IMR-90 (cell line): ENCODE results near the gene CHMP6. TPM values are rescaled to one million over a fixed set of nuclear protein-coding genes. Genes with fewer than 3 reads are reported as not detected.

Experiments
- ATAC-seq: fragments of 200-7000 bp; cut with Tn5 transposase; 2 replicates; pipeline ENCODE4 v1.9.1; 2020; ENCODE audit warnings: low read depth, mild to moderate bottlenecking, moderate library complexity
- BruUV-seq: library from RNA; stranded (reverse); fragments of 400-500 nt; replicated peaks from 2 replicates; lab custom pipeline; 2021; lab: Mats Ljungman, UMichigan
- CTCF ChIA-PET: fragments of 300-600 bp; formaldehyde crosslinking; extraction: SDS; loops from one replicate; lab custom pipeline; 2021; ENCODE audit warnings: antibody characterized with exemption; lab: Yijun Ruan, JAX
- POLR2A ChIA-PET: fragments of 300-600 bp; sonication (Branson Sonifier 250); formaldehyde crosslinking; loops from one replicate; lab custom pipeline; 2022; ENCODE audit warnings: antibody characterized with exemption; ENCODE audit not compliant: unreplicated experiment; lab: Charles Lee
- DNase-seq: peaks from one replicate; pipeline ENCODE4 v3.0.0; 2013
- H2AFZ ChIP-seq: replicated peaks from 2 replicates; pipeline ENCODE3; 2013; ENCODE audit warnings: low read length, mild to moderate bottlenecking; ENCODE audit not compliant: poor library complexity
- H2AK5ac ChIP-seq: 2 replicates; pipeline ENCODE4 v1.6.1; 2013; ENCODE audit warnings: low read depth, low read length, inconsistent platforms
- H2AK9ac ChIP-seq: replicated peaks from 2 replicates; pipeline ENCODE3; 2013; ENCODE audit warnings: mild to moderate bottlenecking, low read depth, low read length, moderate library complexity; ENCODE audit not compliant: poor library complexity
- H2BK120ac ChIP-seq: 2 replicates; pipeline ENCODE4 v1.6.1; 2013; ENCODE audit warnings: low read depth, low read length, inconsistent platforms
- H2BK15ac ChIP-seq: 3 replicates; pipeline ENCODE4 v1.6.1; 2013; ENCODE audit warnings: low read depth, low read length, inconsistent platforms
- H2BK20ac ChIP-seq: 2 replicates; pipeline ENCODE4 v1.6.1; 2013; ENCODE audit warnings: low read depth, mild to moderate bottlenecking, inconsistent platforms, low read length, moderate library complexity
- H2BK5ac ChIP-seq: 2 replicates; pipeline ENCODE4 v1.6.1; 2013; ENCODE audit warnings: mild to moderate bottlenecking, low read depth, low read length, inconsistent platforms; ENCODE audit not compliant: poor library complexity, severe bottlenecking
- H3K14ac ChIP-seq: replicated peaks from 2 replicates; pipeline ENCODE4 v1.6.1; 2013; ENCODE audit warnings: low read depth, low read length, inconsistent platforms
- H3K18ac ChIP-seq: 2 replicates; pipeline ENCODE4 v1.6.1; 2013; ENCODE audit warnings: low read depth, low read length, control low read depth
- H3K23ac ChIP-seq: 2 replicates; pipeline ENCODE4 v1.6.1; 2013; ENCODE audit warnings: low read depth, low read length, inconsistent platforms
- H3K27ac ChIP-seq: 2 replicates; pipeline ENCODE4 v1.5.1; 2013; ENCODE audit warnings: mild to moderate bottlenecking, control low read depth, low read length; ENCODE audit not compliant: insufficient read depth
- H3K27me3 ChIP-seq: 2 replicates; pipeline ENCODE4 v1.6.1; 2013; ENCODE audit warnings: low read length; ENCODE audit not compliant: control insufficient read depth, insufficient read depth
- H3K36me3 ChIP-seq: 2 replicates; pipeline ENCODE4 v1.6.1; 2013; ENCODE audit warnings: low read length, mixed read lengths; ENCODE audit not compliant: control insufficient read depth, insufficient read depth
- H3K4ac ChIP-seq: 2 replicates; pipeline ENCODE4 v1.6.1; 2013; ENCODE audit warnings: low read depth, low read length, inconsistent platforms
- H3K4me1 ChIP-seq: 2 replicates; pipeline ENCODE4 v1.6.1; 2013; ENCODE audit warnings: low read length, mixed read lengths; ENCODE audit not compliant: control insufficient read depth, insufficient read depth
- H3K4me2 ChIP-seq: 2 replicates; pipeline ENCODE4 v1.6.1; 2013; ENCODE audit warnings: low read depth, mild to moderate bottlenecking, control low read depth, low read length, moderate library complexity
- H3K4me3 ChIP-seq: 2 replicates; pipeline ENCODE4 v1.5.1; 2013; ENCODE audit warnings: low read depth, mild to moderate bottlenecking, control low read depth, low read length, moderate library complexity; ENCODE audit not compliant: insufficient read depth
- H3K56ac ChIP-seq: 2 replicates; pipeline ENCODE4 v1.6.1; 2013; ENCODE audit warnings: low read length, inconsistent platforms; ENCODE audit not compliant: insufficient read depth; ENCODE audit errors: extremely low read depth
- H3K79me1 ChIP-seq, 2 experiments: 2 replicates each; pipeline ENCODE4 v1.6.1; 2013; ENCODE audit warnings: low read length in 2 of 2, inconsistent platforms in 1 of 2, low read depth in 1 of 2
- H3K9ac ChIP-seq: 2 replicates; pipeline ENCODE4 v1.6.1; 2013; ENCODE audit warnings: low read depth, low read length, control low read depth
- H3K9me1 ChIP-seq: 2 replicates; pipeline ENCODE4 v1.6.1; 2013; ENCODE audit warnings: low read length, inconsistent platforms; ENCODE audit not compliant: insufficient read depth
- H3K9me3 ChIP-seq: 2 replicates; pipeline ENCODE4 v1.6.1; 2013; ENCODE audit warnings: low read length; ENCODE audit not compliant: control insufficient read depth, insufficient read depth
- H4K20me1 ChIP-seq: 2 replicates; pipeline ENCODE4 v1.6.1; 2013; ENCODE audit warnings: low read length, inconsistent platforms; ENCODE audit not compliant: insufficient read depth
- H4K5ac ChIP-seq: 2 replicates; pipeline ENCODE4 v1.6.1; 2013; ENCODE audit warnings: mild to moderate bottlenecking, low read depth, low read length, control low read depth
- H4K8ac ChIP-seq, 2 experiments: 2 replicates each; pipeline ENCODE4 v1.6.1; 2013; ENCODE audit warnings: low read depth in 2 of 2, low read length in 2 of 2, control low read depth in 1 of 2, inconsistent platforms in 1 of 2
- H4K91ac ChIP-seq: 2 replicates; pipeline ENCODE4 v1.6.1; 2013; ENCODE audit warnings: low read depth, low read length, inconsistent platforms; ENCODE audit not compliant: insufficient read depth
- CHD1 ChIP-seq: IDR thresholded peaks from 2 replicates; pipeline ENCODE4 v1.6.1; 2012; ENCODE audit warnings: low read depth, low read length, improper control_type of control experiment
- MAFK ChIP-seq: IDR thresholded peaks from 2 replicates; pipeline ENCODE4 v1.6.1; 2012; ENCODE audit warnings: low read depth, low read length, improper control_type of control experiment
- RCOR1 ChIP-seq: IDR thresholded peaks from 2 replicates; pipeline ENCODE4 v1.6.1; 2012; ENCODE audit warnings: mild to moderate bottlenecking, low read length, improper control_type of control experiment; ENCODE audit not compliant: insufficient replicate concordance
- RFX5 ChIP-seq: IDR thresholded peaks from 2 replicates; pipeline ENCODE4 v1.8.0; 2012; ENCODE audit warnings: low read depth, mild to moderate bottlenecking, low read length, moderate library complexity
- SMC3 ChIP-seq: fragments of 150-350 bp; IDR thresholded peaks from 2 replicates; pipeline ENCODE4 v1.6.1; 2016; ENCODE audit warnings: low read depth, mild to moderate bottlenecking, antibody characterized with exemption, low read length, moderate library complexity
- WGBS, 2 experiments: methylation state at CpG; one replicate each; pipeline versions ENCODE4 v1.1.5 to v1.1.7; 2013; ENCODE audit warnings: missing lambda C conversion rate in 2 of 2; ENCODE audit not compliant: insufficient read length in 1 of 2; ENCODE audit errors: extremely low coverage in 2 of 2; 5-methylcytosine and 5-hydroxymethylcytosine counted together
- dilution Hi-C: fragments of 300-500 bp; cut with HindIII; formaldehyde crosslinking; loops from one replicate; pipeline ENCODE4 v1.14.3; 2018; ENCODE audit warnings: low sequenced_read_pairs; ENCODE audit not compliant: unreplicated experiment
- in situ Hi-C: fragments of 300-500 bp; cut with MboI; formaldehyde crosslinking; loops from 3 replicates; pipeline ENCODE4 v1.14.3; 2019; ENCODE audit warnings: low sequenced_read_pairs, inconsistent platforms, mixed read lengths
- intact Hi-C: fragments of 100-400 bp; cut with micrococcal nuclease; formaldehyde crosslinking; loops from 2 replicates; pipeline ENCODE4 v1.10.0; 2022
- polyA plus RNA-seq, 3 experiments: library from polyadenylated mRNA; depleted of rRNA; stranded (reverse); fragments of >200 nt; gene quantifications; 2 replicates each; pipeline ENCODE4 v1.2.3, GENCODE V29; 2012; ENCODE audit warnings: low replicate concordance in 1 of 3
- total RNA-seq: library from RNA; depleted of rRNA; stranded (reverse); fragments of >200 nt; gene quantifications from 2 replicates; pipeline ENCODE4 v1.2.3, GENCODE V29; 2012

Gene CHMP6
- total and polyA plus RNA-seq, 2 of the 4 experiments (the other 2 are of a cell fraction), result 5.0 to 40.3 TPM

- 100% methylated on average over 4 of the region's 24 CpGs; no CpG with 5 or more reads in 1 of the 2 experiments for WGBS, 2 experiments
- dilution Hi-C loops (no loop called here), in situ Hi-C loops (no loop called here)
Measured at GRCh38 chr17:81019563-81020442, 28.2 kb downstream of the CHMP6 start.

More at GRCh38 chr17:81019563-81020442, 28.2 kb downstream of the CHMP6 start:
- Histone ChIP-seq H2BK5ac (no peak overlapping the region), H2AFZ (no peak overlapping the region), H3K14ac (no peak overlapping the region), H3K36me3 (no peaks in the 10 kb centered on the region), H3K9ac (no peak overlapping the region), H2BK20ac (no peak overlapping the region), H3K9me1 (0 out of 2 replicates have a peak, but pooled peaks cover 3% of the 10 kb centered on the region), H4K91ac (no peak overlapping the region), H3K56ac (no peak overlapping the region), H2AK5ac (no peak overlapping the region), H4K5ac (no peak overlapping the region), H3K4me1 (peaks cover 9% of the 10 kb centered on the region), H3K79me1 (no peaks in the 10 kb centered on the region), H2BK15ac (no peak overlapping the region), H3K4ac (no peak overlapping the region), H3K4me3 (no peak overlapping the region), H3K9me3 (no peaks in the 10 kb centered on the region), H4K20me1 (no peaks in the 10 kb centered on the region), H2BK120ac (no peak overlapping the region), H2AK9ac (no peak overlapping the region), H3K27ac (no peak overlapping the region), H3K27me3 (no peaks in the 10 kb centered on the region), H3K4me2 (no peak overlapping the region), H3K18ac (no peak overlapping the region), H4K8ac (no peak overlapping the region), H3K23ac (no peak overlapping the region)
- DNase-seq (no peak), ATAC-seq (no peak)
- no TSS peak for BruUV-seq
- intact Hi-C loops, result no loop called here
- CTCF ChIA-PET, result interaction anchor here (0.9 kb wide), 1 partner anchor 77 kb away, joined by 3 read pairs; no protein-coding TSS in a partner anchor
- TF ChIP-seq SMC3, result no peak
- no peak for TF ChIP-seq CHD1
- TF ChIP-seq RFX5, result no peak
- TF ChIP-seq RCOR1, result no peak
- TF ChIP-seq MAFK, result no peak
- POLR2A ChIA-PET, result no interaction called here
